Medulla oblongata (tissue), 1 donor: ENCODE results near the gene TMEM239.
"Not testable (repeated sequence)": the region's sequence is repeated elsewhere in the genome, so short reads cannot be mapped to it uniquely, and the experiment has no call there.

Experiments
- DNase-seq: peaks from one replicate; pipeline ENCODE4 v3.0.0-alpha.2; 2015; ENCODE audit errors: extremely low spot score

The TMEM239 gene

GRCh38 chr20:2816030-2816582 is at the start of gene TMEM239:
Gene TMEM239 (plus strand): TSS chr20:2816364. CDS start chr20:2816555, 191 bp downstream.
- DNase-seq: no peak

GRCh38 chr20:2767768-2768631 is 48.2 kb upstream of the TMEM239 start:
- no peak for DNase-seq

GRCh38 chr20:2768632-2769015 is 47.5 kb upstream of the TMEM239 start:
- no peak for DNase-seq

- not testable (repeated sequence) for DNase-seq
Measured at GRCh38 chr20:2770091-2770490, 46.1 kb upstream of the TMEM239 start.

GRCh38 chr20:2771631-2772080 is 44.5 kb upstream of the TMEM239 start:
- no peak for DNase-seq

GRCh38 chr20:2773812-2774211 is 42.4 kb upstream of the TMEM239 start:
- DNase-seq: no peak

GRCh38 chr20:2775139-2775538 is 41.0 kb upstream of the TMEM239 start:
- no peak for DNase-seq

- no peak for DNase-seq
Measured at GRCh38 chr20:2778602-2779321, 37.4 kb upstream of the TMEM239 start.

GRCh38 chr20:2780948-2781347 is 35.2 kb upstream of the TMEM239 start:
- DNase-seq: no peak

GRCh38 chr20:2783908-2784566 is 32.1 kb upstream of the TMEM239 start:
- no peak for DNase-seq

GRCh38 chr20:2793471-2793870 is 22.7 kb upstream of the TMEM239 start:
- no peak for DNase-seq

GRCh38 chr20:2794202-2794748 is 21.9 kb upstream of the TMEM239 start:
- DNase-seq: no peak

GRCh38 chr20:2794866-2795447 is 21.2 kb upstream of the TMEM239 start:
- no peak for DNase-seq

GRCh38 chr20:2795451-2795850 is 20.7 kb upstream of the TMEM239 start:
- no peak for DNase-seq

GRCh38 chr20:2796011-2796660 is 20.0 kb upstream of the TMEM239 start:
- DNase-seq: no peak

- no peak for DNase-seq
Measured at GRCh38 chr20:2797136-2797983, 18.8 kb upstream of the TMEM239 start.

GRCh38 chr20:2798095-2798805 is 17.9 kb upstream of the TMEM239 start:
- DNase-seq: no peak

- DNase-seq: no peak
Measured at GRCh38 chr20:2798814-2799213, 17.4 kb upstream of the TMEM239 start.

- DNase-seq: no peak
Measured at GRCh38 chr20:2799271-2799670, 16.9 kb upstream of the TMEM239 start.
